Subcutaneous abdominal adipose tissue (tissue), 5 donors: ENCODE results near the gene COL9A2.

Experiments
- H3K27ac ChIP-seq: one replicate; pipeline ENCODE4 v1.7.0; 2013; ENCODE audit warnings: low read depth, mild to moderate bottlenecking, inconsistent platforms, low read length, moderate library complexity
- H3K27me3 ChIP-seq, 5 donors: one replicate each; pipeline ENCODE4 v1.7.0; 2013; ENCODE audit warnings: low read length in 5 of 5, inconsistent platforms in 1 of 5; ENCODE audit not compliant: control insufficient read depth in 5 of 5, insufficient read depth in 4 of 5
- H3K36me3 ChIP-seq, 5 donors: one replicate each; pipeline ENCODE4 v1.7.0; 2013; ENCODE audit warnings: low read length in 5 of 5; ENCODE audit not compliant: control insufficient read depth in 5 of 5, insufficient read depth in 5 of 5
- H3K4me1 ChIP-seq, 5 donors: one replicate each; pipeline ENCODE4 v1.7.0; 2013; ENCODE audit warnings: low read length in 5 of 5, mild to moderate bottlenecking in 3 of 5, moderate library complexity in 1 of 5; ENCODE audit not compliant: control insufficient read depth in 5 of 5, insufficient read depth in 5 of 5
- H3K4me3 ChIP-seq, 5 donors: one replicate each; pipeline ENCODE4 v1.7.0; 2013; ENCODE audit warnings: low read length in 5 of 5, low read depth in 1 of 5
- H3K9ac ChIP-seq, 5 donors: one replicate each; pipeline ENCODE4 v1.7.0; 2013; ENCODE audit warnings: low read length in 5 of 5, mild to moderate bottlenecking in 4 of 5, moderate library complexity in 3 of 5
- H3K9me3 ChIP-seq, 5 donors: one replicate each; pipeline ENCODE4 v1.7.0; 2013; ENCODE audit warnings: low read length in 5 of 5; ENCODE audit not compliant: control insufficient read depth in 5 of 5
- donor health status: healthy.
- donor health status: healthy.
- donor health status: healthy.
- donor health status: healthy.
- donor health status: healthy.

COL9A2 gene

DNA sequence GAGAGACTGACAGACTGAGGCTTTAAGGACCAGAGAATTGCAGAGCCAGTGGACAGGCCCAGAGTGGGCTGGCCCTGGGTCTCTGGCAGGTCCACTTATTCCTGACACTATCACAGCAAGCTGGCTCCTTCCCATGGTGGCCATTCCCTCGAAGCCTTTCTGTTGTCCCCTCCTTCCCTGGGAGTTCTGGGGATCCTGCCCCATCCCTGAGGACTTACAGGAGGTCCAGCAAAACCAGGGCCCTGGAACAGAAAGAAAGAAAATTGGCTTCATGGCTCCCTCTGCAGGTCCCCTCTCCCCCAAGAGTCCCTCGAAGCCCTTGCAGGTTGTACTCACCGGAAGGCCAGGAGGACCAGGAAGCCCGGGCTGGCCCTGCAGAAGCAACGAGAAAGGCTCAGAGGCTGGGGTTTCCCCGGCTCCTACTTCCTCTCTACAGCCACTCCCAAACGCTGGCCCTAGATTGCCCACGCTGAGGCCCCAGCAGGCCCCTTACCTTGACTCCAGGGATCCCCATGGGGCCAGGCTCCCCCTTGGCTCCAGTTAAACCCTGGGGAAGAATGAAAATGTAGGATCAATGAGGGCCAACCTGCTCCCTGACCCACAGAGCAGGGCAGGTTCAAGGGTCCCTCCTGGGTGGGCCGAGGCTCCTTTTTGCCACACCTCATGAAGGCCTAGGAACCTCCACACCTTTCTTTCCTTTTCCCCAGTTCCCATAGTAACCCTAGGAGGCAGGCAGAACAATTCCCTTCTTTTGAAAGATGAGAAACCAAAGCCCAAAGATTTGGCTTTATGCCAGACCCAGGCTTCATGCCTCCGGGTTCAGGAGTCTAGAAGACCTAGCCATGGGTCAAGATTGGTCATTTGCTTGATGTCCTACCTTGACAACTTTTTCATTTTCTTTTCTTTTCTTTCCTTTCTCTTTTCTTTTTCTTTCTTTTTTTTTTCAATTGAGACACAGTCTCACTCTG lies 4.6 kb downstream of the COL9A2 start:
- Histone ChIP-seq H3K27ac (no peak overlapping the region), H3K4me3 (no peak overlapping the region), H3K27me3 (peaks cover 12 to 23% (median 17%) of the 10 kb centered on the region in 5 donors)

DNA sequence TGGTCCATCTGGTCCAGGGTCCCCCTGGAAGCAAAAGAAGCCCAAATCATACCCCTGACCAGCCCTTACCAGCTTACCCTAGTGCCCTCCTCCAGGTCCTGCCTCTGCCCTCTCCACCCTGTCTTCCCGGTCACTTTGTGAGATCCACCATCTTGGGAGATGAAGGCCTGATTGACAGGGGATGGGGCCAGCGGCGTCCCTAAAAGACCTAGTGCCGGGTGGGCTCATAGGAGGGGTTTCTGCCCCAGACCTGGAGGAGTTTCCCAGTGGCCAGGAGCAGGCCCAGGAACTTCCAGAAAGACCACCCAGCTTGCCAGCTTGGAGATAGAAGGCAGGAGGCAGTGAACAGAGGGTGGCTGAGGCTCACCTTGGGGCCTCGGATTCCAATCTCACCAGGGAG lies 5.4 kb downstream of the COL9A2 start:
- peaks cover 2 to 33% (median 20%) of the 10 kb centered on the region in 5 donors for H3K4me1 ChIP-seq
- no peak overlapping the region for H3K27ac ChIP-seq
- no peak overlapping the region for H3K9ac ChIP-seq
- no peaks in the 10 kb centered on the region for H3K9me3 ChIP-seq
- H3K27me3 ChIP-seq: peaks cover 4 to 16% (median 10%) of the 10 kb centered on the region in 5 donors
- no peaks in the 10 kb centered on the region for H3K36me3 ChIP-seq
- no peak overlapping the region for H3K4me3 ChIP-seq

More for the DNA sequence above, 4.6 kb downstream of the COL9A2 start:
- Histone ChIP-seq H3K36me3 (no peaks in the 10 kb centered on the region), H3K4me1 (peaks cover 2 to 40% (median 24%) of the 10 kb centered on the region in 5 donors), H3K9ac (no peak overlapping the region), H3K9me3 (no peaks in the 10 kb centered on the region)

DNA sequence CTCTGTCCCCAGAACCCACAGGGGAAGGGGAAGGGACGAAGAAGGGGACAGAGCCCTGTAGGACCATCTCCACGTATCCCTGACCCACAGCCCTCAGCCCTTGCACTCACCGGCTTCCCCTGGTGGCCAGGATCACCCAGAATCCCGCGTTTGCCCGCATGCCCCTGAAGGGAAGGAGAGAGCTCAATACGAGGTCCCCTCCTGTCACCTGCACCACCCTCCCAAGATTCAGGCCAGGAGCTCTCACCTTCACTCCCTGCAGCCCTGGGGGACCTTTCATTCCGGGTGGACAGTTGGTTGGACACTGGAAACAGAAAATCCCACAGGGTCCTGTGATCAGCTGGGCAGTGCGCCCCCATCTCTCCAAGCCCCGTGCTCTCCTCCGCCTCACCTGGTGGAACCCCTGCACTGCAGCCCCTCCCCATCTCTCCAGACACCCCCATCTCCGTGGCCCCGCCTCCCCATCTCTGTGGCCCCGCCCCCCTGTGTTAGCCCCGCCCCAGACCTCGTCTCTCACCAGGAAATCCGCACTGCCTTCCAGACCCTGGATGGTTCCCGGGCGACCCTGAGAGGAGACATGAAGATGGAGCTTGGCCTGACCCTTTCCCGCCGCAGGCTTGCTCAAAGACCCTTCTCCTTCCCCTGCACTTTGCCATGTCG lies 6.0 kb downstream of the COL9A2 start:
- Histone ChIP-seq H3K9me3 (no peaks in the 10 kb centered on the region), H3K36me3 (no peaks in the 10 kb centered on the region), H3K27me3 (peaks cover 3 to 10% (median 4%) of the 10 kb centered on the region in 5 donors), H3K4me1 (peaks cover 2 to 27% (median 14%) of the 10 kb centered on the region in 5 donors), H3K4me3 (no peak overlapping the region), H3K9ac (no peak overlapping the region), H3K27ac (no peak overlapping the region)

DNA sequence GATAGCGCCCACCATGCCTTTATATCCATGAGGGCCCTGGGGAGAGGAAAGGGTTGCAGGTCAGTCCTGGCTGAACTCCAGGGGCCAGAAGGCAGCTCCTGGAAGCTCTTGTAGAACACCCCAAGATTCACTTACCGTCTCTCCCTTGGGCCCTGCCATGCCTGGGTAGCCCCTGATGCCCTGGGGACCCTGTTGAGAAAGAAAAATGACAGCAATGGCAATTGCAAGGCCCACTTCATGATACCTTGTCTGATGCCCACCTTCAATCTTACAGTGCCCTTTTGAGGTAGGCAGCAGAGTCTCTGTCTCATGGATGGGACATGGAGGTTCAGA lies 7.0 kb downstream of the COL9A2 start:
- no peak overlapping the region for H3K9ac ChIP-seq
- H3K36me3 ChIP-seq: no peaks in the 10 kb centered on the region
- no peaks in the 10 kb centered on the region for H3K9me3 ChIP-seq
- no peak overlapping the region for H3K4me3 ChIP-seq
- peaks cover 0 to 5% (median 0%) of the 10 kb centered on the region in 5 donors for H3K27me3 ChIP-seq
- H3K4me1 ChIP-seq: peaks cover 1 to 18% (median 5%) of the 10 kb centered on the region in 5 donors
- no peak overlapping the region for H3K27ac ChIP-seq

DNA sequence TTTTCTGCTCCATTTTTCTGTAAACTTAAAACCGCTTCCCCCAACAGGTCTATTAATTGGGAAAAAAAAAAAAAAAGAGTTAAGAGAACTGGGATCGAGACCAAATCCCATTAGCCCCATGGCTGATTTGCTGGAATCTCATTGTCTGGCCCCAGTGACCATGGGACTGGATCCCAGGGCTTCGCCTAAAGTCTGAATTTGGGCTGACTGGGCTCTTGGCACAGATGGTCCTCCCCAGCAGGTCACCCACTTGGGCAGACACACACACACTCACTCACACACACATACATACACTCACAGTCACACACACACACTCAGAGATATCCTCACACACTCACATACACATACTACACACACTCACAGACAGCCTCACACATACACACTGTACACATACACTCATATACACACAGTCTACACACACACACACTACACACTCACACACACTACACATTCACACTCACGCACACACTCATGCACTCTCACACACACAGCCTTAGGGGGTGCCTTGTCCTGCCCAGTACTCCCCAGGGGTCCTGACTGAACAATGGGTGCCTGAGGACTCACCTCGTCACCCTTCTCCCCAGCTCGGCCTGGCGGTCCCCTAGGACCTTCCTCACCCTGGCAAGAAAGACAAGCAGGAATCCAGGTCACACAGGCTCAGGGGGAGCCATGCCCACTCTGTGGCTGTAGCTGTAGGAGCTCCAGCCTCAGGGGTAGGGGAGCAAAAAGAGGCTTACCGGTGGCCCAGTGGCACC lies 7.5 kb downstream of the COL9A2 start:
- Histone ChIP-seq H3K4me1 (peaks cover 0 to 12% (median 0%) of the 10 kb centered on the region in 5 donors), H3K27me3 (peaks cover 0 to 7% (median under 1%) of the 10 kb centered on the region in 5 donors), H3K9me3 (no peaks in the 10 kb centered on the region), H3K36me3 (no peaks in the 10 kb centered on the region), H3K4me3 (no peak overlapping the region), H3K9ac (no peak overlapping the region), H3K27ac (no peak overlapping the region)

DNA sequence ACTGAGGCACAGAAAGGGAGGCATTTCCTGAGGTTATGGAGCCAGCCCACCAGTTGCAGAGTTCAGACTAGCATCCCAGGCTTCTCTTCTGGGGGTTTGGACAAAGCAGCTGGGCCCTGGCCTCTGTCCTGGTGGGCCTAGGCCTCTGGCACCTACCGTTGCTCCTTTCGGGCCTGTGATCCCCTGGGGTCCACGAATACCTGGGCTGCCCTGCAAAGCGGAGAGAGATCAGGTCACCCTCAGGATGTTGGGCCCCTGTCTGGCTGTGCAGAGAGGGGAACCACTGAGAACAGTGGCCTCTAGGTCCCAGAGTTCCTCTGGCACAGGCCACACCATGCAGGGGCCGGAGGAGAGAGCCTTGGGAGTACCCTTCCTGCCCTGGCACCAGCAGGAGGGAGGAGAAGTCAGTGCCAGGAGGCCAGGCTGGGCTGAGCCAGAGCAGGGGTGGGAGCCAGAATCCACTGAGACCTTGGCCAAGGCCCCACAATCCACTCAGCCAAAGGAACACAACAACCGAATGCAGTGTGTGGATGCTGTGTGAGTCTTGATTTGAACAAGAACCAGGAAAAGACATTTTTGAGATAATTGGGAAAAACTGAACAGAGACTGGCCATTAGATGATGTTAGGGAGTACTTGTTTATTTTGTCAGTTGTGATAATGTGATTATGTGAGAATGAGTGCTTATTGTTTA lies 8.9 kb downstream of the COL9A2 start:
- Histone ChIP-seq H3K4me3 (no peak overlapping the region), H3K9me3 (no peaks in the 10 kb centered on the region), H3K27ac (no peak overlapping the region), H3K4me1 (peaks cover 0 to 8% (median 3%) of the 10 kb centered on the region in 5 donors), H3K27me3 (peaks cover 0 to 12% (median 7%) of the 10 kb centered on the region in 5 donors), H3K9ac (no peak overlapping the region), H3K36me3 (no peaks in the 10 kb centered on the region)

DNA sequence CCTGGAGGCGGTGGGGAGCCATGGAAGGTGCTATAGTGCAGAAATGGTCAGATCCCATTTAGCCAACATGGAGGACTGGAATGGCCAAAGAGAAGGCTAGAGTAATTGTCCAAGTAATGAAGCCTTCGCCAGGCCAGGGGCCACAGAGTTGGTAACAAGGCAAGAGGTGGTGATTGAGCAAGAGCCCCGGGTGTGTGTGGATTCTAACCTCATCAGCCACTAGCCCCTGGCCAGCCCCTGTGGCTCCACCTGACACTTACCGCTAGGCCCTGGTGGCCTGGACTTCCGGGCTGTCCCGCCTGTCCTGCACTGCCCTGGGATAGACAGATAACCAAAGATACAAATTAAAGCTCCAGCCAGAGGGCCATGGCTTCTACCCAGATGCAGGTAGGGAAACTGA lies 9.9 kb downstream of the COL9A2 start:
- Histone ChIP-seq H3K9me3 (no peaks in the 10 kb centered on the region), H3K9ac (no peak overlapping the region), H3K27ac (no peak overlapping the region), H3K4me3 (no peak overlapping the region), H3K36me3 (no peaks in the 10 kb centered on the region), H3K4me1 (peaks cover 0 to 5% (median under 1%) of the 10 kb centered on the region in 5 donors), H3K27me3 (peaks cover 0 to 17% (median 7%) of the 10 kb centered on the region in 5 donors)

DNA sequence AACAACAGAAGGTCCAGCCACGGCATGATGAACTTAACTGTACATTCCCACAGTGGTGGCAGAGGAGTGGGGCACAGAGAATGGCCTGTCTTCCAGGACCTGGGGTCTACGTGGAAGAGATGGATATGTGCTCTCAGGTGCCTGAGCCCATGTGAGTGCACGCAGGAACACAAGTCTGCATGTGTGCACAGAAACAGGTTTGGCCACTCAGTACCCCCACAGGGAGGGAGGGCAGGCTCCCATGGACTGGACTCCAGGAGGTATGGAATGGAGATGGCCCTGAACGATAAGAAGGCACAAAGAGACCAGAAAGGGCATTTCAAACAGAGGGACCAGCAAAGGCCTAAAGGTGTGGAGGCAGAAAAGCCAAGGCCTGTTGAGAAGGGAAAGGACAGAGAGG lies 10.8 kb downstream of the COL9A2 start:
- Histone ChIP-seq H3K4me3 (no peak overlapping the region), H3K4me1 (peaks cover 0 to 5% (median 0%) of the 10 kb centered on the region in 5 donors), H3K9ac (no peak overlapping the region), H3K27me3 (peaks cover 0 to 18% (median 7%) of the 10 kb centered on the region in 5 donors), H3K9me3 (no peaks in the 10 kb centered on the region), H3K36me3 (no peaks in the 10 kb centered on the region), H3K27ac (no peak overlapping the region)

DNA sequence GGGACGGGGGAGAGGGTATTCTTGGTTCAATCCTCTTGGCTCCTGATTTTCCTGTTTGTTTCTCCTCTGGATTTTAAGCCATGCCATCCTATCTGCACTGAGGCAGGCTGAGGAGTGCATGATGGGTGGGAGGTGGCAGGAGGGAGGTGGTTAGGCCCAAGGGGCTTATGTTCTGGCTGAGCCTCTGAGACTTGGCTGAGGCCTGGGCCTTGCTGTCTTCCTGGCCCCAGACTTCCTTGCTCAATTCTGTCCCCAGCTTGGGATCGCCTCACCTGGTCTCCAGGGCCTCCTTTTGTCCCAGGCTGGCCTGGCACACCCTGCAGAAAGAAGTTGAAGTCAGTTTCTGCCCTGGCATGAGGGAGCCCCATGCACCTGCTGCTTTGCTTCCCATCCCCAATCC lies 11.2 kb downstream of the COL9A2 start:
- H3K4me3 ChIP-seq: no peak overlapping the region
- H3K9ac ChIP-seq: no peak overlapping the region
- no peak overlapping the region for H3K27ac ChIP-seq
- peaks cover 0 to 21% (median 7%) of the 10 kb centered on the region in 5 donors for H3K27me3 ChIP-seq
- peaks cover 0 to 5% (median 0%) of the 10 kb centered on the region in 5 donors for H3K4me1 ChIP-seq
- no peaks in the 10 kb centered on the region for H3K9me3 ChIP-seq
- no peaks in the 10 kb centered on the region for H3K36me3 ChIP-seq
